ENCODE data around the gene EZH2.

EZH2 gene

GRCh38 chr7:148852272-148852671, 31.8 kb downstream of the EZH2 start:
- peak; percentile 35 for DNase-seq

GRCh38 chr7:148850564-148850963, 33.5 kb downstream of the EZH2 start:
- DNase-seq = no peak

DNA sequence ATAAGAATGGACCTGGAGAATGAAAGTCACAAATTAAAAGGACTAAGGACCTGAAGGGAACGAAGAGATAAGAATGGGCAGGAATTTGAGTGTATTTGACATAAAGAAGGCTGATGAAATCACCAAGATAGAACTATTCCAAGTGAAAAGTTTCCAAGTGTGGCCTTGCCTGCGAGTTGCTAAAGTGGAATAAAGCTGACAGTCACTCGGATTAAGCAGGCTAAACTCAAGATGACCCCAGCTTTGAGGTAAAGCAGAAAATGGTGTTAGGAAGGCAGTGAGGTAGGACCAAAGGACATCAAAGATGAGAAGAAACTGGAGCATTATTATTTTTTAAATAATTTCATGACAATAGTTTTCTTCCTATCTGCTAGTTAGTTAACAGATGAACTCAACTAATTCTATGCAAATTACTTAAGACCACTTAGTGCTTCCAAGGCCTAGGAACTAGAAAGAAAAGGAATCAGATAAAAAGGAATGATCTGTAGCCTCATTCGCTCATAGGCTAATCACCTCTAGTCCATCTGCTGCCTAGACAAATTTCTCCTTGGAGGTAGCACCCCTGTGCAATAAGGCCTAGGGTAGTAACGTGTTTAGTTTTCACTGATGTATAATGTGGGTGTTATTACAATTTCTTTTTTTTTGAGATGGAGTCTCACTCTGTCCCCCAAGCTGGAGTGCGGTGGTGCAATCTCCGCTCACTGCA, 34.5 kb downstream of the EZH2 start:
- DNase-seq = no peak

- no peak for DNase-seq
Measured at GRCh38 chr7:148847815-148848734, 36.0 kb downstream of the EZH2 start.

GRCh38 chr7:148838905-148839304, 45.2 kb downstream of the EZH2 start:
- DNase-seq = no peak

DNA sequence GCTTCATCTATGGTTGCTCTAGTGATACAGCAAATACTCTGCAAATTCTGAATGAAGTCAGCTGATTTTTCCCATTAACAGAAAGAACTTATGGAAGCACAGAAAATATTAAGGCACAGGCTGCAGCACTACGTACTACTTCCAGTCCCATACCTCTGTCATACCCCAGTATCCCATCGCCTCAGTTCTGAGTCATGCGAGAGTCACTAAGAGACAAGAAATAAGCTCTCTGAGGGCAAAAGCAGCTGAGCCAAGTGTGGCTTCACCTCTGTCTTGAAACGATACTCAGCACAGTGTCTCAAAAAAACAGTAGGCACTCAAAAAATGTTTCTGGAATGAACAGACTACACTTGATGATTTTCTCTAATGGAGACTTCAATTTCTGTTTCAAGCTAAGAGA, 48.2 kb downstream of the EZH2 start:
- no peak for DNase-seq

GRCh38 chr7:148834605-148835004, 49.5 kb downstream of the EZH2 start:
- DNase-seq = no peak

- no peak for DNase-seq
Measured at GRCh38 chr7:148831782-148832181, 52.3 kb downstream of the EZH2 start.

DNA sequence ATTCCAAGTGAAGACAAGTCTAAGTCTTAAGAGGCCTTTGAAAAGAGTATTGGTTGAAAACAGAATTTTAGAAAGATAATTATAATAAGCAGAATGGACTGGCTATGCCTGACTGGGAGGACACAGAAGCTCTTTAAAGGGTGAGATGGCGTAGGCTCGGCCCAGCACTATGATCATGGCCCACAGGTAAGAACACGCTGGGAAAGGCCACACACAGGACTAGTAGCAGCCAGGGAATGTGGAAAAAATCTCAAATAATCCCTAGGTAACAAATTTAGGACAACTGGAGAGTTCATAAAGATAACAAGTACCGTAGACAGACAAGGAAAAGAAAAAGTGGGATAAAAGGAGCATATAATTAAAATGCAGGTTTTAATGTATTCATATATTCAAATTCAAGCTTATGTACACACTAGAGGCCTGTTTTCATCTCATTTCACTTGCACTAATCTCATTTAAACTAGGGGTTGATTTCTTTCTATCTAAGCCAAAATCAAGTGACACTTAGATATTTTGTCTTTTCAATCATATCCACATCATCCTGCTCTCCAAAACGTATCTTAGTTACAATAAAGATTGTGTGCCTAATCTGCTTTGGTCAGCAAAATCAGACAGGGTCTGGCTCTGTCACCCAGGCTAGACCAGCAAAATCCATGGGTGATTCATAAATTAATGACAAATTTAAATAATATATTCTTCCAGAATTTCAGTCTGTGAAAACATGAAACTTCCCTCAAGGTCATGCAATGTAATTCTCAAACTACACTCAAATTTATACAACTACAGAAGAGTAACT, 53.0 kb downstream of the EZH2 start:
- no peak for DNase-seq

DNA sequence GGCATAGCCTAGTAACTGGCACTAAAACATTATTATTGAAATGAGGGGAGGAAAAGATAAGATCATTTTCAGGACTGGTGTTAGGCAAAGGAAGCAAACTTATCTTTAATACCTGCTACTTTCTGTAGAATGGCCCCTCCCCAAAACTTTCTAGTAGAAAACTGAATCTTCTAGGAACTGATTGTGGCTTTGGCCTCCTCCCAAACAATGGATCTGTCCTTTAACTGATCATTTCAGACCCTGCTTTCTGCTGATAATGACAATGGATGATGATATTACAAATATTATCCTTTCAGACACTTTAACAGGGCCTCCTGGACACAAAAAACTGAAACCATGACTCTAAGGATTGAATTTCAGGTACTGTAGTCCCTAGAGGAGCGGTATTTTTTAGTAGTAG, 55.1 kb downstream of the EZH2 start:
- DNase-seq = no peak

DNA sequence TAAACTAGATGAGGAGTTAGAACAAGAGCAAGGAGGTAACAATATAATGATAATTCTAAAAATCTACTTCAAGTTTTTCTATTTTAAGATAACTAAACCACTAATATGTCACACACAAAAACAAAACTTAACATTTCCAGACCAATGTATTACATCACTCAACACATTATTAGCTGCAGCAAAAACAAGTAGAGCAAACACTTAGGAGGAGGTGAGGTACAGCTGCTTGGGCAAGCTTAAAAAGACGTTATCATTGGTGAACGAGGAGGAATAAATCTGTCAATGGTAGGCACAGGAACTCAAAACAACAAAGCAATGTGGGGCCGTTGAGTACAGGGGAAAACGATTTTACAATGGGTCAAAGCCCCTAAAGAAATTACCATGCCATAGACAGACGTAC, 58.8 kb downstream of the EZH2 start:
- no peak for DNase-seq

- DNase-seq = no peak
Measured at GRCh38 chr7:148824864-148825263, 59.2 kb downstream of the EZH2 start.

- no peak for DNase-seq
Measured at GRCh38 chr7:148821422-148821821, 62.7 kb downstream of the EZH2 start.

DNA sequence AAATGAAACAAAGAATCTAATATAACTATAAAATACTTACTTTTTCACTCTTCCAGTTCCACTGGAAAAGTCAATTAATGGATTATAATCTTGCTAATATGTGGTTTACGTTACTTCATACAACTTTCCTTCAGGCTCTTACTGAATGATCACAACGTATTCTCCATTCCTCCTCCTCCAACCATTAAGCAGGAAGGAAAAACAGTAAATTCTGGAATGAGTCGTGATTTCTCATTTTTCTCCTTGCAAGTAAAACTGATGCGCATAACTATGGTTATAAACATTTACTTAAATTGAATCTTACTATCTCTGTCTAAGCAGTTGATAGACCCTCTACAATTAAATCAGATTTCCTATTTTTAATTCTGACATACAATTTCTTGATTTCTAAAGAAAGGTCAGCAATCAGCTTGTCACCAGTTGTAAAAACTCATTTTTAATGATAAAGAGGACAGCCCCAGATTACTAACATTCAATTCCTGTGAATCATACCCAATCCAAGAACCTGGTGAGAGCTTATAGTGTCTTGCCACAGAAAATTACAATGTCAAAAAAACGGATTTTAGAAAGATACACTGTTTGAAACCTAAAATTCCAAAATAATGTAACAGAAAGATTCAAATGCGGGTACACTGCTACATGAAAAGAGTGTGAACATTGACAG, 64.3 kb downstream of the EZH2 start:
- DNase-seq = peak; percentile 60

GRCh38 chr7:148815612-148816011, 68.5 kb downstream of the EZH2 start:
- no peak for DNase-seq

GRCh38 chr7:148814922-148815559, 69.0 kb downstream of the EZH2 start:
- no peak for DNase-seq

DNA sequence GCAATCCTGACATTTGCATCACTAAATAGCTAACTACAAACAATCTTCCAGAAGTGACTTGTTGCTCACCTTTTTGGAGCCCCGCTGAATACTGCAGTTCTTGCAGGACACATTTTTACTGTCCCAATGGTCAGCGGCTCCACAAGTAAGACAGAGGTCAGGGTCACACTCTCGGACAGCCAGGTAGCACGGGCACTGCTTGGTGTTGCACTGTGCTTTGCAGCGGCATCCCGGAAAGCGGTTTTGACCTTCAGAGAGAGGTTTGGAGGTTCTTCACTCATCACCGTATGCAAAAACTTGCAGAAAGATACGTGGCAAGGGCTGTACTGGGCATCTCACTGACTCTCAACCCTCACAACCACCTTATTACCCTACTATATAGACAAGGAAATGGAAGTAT, 70.2 kb downstream of the EZH2 start:
- no peak for DNase-seq

- no peak for DNase-seq
Measured at GRCh38 chr7:148811892-148812291, 72.2 kb downstream of the EZH2 start.

DNA sequence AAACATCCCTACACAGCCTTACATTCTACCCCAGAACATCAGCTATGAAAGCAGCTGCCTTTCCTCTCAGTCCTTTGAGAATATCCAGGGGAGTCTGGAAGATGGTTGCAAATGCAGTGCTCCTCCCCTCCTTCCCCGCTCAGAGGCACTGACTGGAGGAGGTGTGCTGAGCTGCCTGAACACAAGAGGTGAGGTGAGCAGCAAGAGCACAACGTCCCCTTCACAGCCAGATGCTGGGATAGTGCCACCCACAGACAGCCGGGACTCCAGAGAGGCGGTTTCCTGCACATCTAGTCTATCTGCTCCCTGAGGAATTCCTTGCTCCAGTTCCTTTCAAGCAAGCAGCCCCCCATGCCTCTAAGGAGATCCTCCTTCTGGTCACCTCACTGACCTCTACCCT, 74.2 kb downstream of the EZH2 start:
- no peak for DNase-seq

DNA sequence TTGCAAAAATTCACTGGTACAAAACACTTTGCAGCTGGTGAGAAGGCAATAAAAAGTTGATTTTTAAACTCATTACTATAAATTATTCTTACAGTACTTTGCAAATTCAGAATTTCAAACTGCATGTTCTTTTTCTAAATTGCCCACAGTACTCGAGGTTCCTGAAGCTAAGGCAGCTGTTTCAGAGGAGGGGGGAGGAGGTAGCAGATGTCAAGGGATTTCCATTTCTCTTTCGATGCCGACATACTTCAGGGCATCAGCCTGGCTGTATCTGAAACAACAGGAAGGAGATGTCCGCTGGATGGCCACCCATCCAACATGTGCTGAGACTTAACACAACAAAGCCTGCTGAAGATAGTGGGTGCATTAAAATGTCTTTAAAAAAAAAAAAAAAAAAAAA, 76.7 kb downstream of the EZH2 start:
- DNase-seq = no peak

DNA sequence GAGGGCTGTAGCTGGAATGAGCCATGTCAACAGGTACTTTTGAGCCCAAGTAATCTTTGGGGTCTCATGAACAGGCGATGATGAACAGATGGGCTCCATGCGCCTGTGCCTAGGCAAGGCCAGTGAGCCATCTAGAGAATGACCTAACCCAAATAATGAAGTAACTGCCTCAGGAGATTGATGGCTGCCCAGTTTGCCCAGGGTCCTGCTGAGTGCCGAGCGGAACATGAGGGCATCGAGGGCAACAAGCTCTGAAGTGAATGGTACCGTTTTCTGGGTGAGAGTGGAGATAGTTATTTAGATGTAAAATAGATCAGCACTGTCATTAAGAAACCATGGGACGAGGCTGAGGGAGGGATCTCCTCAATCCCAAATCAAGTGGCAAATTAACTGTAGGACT, 77.9 kb downstream of the EZH2 start:
- no peak for DNase-seq
